SK-N-SH treated with all-trans-retinoic acid at 6 μM for 48 hours (cell line): ENCODE measurements around the gene SLC43A3.

Source experiments
- ARNTL ChIP-seq: fragments of 450-650 bp; formaldehyde crosslinking; IDR thresholded peaks from 2 replicates; pipeline ENCODE4 v1.5.0; 2020; ENCODE audit warnings: low read depth, mild to moderate bottlenecking, moderate library complexity, borderline replicate concordance
- BACH2 ChIP-seq: fragments of 250-450 bp; sonication (Bioruptor Pico); IDR thresholded peaks from 2 replicates; pipeline ENCODE4 v1.9.0; 2021; ENCODE audit warnings: mild to moderate bottlenecking, borderline replicate concordance
- ESRRG ChIP-seq: fragments of 250-450 bp; sonication (Bioruptor Pico); IDR thresholded peaks from 2 replicates; pipeline ENCODE4 v1.6.1; 2021; ENCODE audit warnings: mild to moderate bottlenecking
- GLIS3 ChIP-seq: fragments of 250-450 bp; sonication (Bioruptor Pico); IDR thresholded peaks from 2 replicates; pipeline ENCODE4 v1.5.0; 2020; ENCODE audit warnings: mild to moderate bottlenecking, moderate library complexity
- OSR1 ChIP-seq: fragments of 250-450 bp; sonication (Bioruptor Pico); IDR thresholded peaks from 2 replicates; pipeline ENCODE4 v1.8.0; 2022; ENCODE audit warnings: moderate library complexity, mild to moderate bottlenecking, inconsistent platforms
- PATZ1 ChIP-seq: fragments of 250-450 bp; sonication (Bioruptor Pico); IDR thresholded peaks from 2 replicates; pipeline ENCODE4 v1.8.0; 2020; ENCODE audit warnings: mild to moderate bottlenecking, moderate library complexity, borderline replicate concordance
- POU6F1 ChIP-seq: fragments of 250-450 bp; sonication (Bioruptor Pico); IDR thresholded peaks from 2 replicates; pipeline ENCODE4 v1.8.0; 2021; ENCODE audit warnings: low read depth, mild to moderate bottlenecking, moderate library complexity, borderline replicate concordance
- PPARA ChIP-seq: fragments of 250-450 bp; sonication (Bioruptor Pico); IDR thresholded peaks from 2 replicates; pipeline ENCODE4 v1.5.0; 2020; ENCODE audit warnings: mild to moderate bottlenecking, borderline replicate concordance
- RARB ChIP-seq: fragments of 250-450 bp; sonication (Bioruptor Pico); IDR thresholded peaks from 2 replicates; pipeline ENCODE4 v1.8.0; 2021; ENCODE audit warnings: mild to moderate bottlenecking, moderate library complexity
- ZC3H10 ChIP-seq: fragments of 250-450 bp; sonication (Bioruptor Pico); IDR thresholded peaks from 2 replicates; pipeline ENCODE4 v1.5.1; 2021; ENCODE audit warnings: mild to moderate bottlenecking, moderate library complexity
- ZNF8 ChIP-seq: fragments of 450-650 bp; formaldehyde crosslinking; IDR thresholded peaks from 2 replicates; pipeline ENCODE4 v1.5.0; 2020; ENCODE audit warnings: mild to moderate bottlenecking, moderate library complexity

GRCh38 chr11:57439786-57440185 lies 12.9 kb upstream of the SLC43A3 start:
- TF ChIP-seq OSR1 (CRISPR knock-in tag) (no peak), PPARA (CRISPR knock-in tag) (no peak), ESRRG (CRISPR knock-in tag) (no peak), PATZ1 (CRISPR knock-in tag) (no peak), POU6F1 (CRISPR knock-in tag) (no peak), RARB (CRISPR knock-in tag) (no peak), BACH2 (CRISPR knock-in tag) (no peak), GLIS3 (no peak), ZC3H10 (CRISPR knock-in tag) (no peak), ARNTL (CRISPR knock-in tag) (no peak), ZNF8 (CRISPR knock-in tag) (no peak)
